ENCODE results near the gene DHRS1. TPM values are rescaled to one million over a fixed set of nuclear protein-coding genes. Genes with fewer than 3 reads are reported as not detected.

The DHRS1 gene
- total RNA-seq, 1 donor, result 13.8 TPM

- no peak overlapping the region for H3K4me3 ChIP-seq (ENCODE audit: low read depth, low read length)
- no peak for DNase-seq (ENCODE audit: low read depth)
- TF ChIP-seq, protein P1, sequence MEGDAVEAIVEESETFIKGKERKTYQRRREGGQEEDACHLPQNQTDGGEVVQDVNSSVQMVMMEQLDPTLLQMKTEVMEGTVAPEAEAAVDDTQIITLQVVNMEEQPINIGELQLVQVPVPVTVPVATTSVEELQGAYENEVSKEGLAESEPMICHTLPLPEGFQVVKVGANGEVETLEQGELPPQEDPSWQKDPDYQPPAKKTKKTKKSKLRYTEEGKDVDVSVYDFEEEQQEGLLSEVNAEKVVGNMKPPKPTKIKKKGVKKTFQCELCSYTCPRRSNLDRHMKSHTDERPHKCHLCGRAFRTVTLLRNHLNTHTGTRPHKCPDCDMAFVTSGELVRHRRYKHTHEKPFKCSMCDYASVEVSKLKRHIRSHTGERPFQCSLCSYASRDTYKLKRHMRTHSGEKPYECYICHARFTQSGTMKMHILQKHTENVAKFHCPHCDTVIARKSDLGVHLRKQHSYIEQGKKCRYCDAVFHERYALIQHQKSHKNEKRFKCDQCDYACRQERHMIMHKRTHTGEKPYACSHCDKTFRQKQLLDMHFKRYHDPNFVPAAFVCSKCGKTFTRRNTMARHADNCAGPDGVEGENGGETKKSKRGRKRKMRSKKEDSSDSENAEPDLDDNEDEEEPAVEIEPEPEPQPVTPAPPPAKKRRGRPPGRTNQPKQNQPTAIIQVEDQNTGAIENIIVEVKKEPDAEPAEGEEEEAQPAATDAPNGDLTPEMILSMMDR (IDR thresholded peaks at IDR 0.05; ENCODE audit: insufficient read depth, low read depth, low read length), result peak; percentile 46
Observed at GRCh38 chr14:24297190-24297964, 2.2 kb downstream of the DHRS1 start.

GRCh38 chr14:24296341-24297157, 3.0 kb downstream of the DHRS1 start:
- TF ChIP-seq, protein P1 (IDR thresholded peaks at IDR 0.05; ENCODE audit: insufficient read depth, low read depth, low read length), result peak; percentile 80
- H3K4me3 ChIP-seq (ENCODE audit: low read depth, low read length), result no peak overlapping the region
- DNase-seq (ENCODE audit: low read depth), result peak; percentile 84

DNA sequence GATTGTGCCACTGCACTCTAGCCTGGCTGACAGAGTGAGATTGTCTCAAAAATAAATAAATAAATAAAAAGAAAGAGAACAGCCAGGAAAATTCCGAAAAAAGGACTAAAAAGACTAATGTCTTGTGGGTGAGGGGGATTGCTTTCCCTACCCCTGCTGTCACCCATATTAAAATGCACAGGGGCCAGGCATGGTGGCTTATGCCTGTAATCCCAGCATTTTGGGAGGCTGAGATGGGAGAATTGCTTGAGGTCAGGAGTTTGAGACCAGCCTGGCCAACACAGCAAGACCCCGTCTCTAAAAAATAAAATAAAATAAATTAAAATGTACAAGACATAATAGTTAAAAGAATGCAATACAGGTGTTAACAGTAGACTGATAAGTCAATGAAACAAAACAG, 6.1 kb downstream of the DHRS1 start:
- DNase-seq (ENCODE audit: low read depth), result no peak
- TF ChIP-seq, protein P1 (IDR thresholded peaks at IDR 0.05; ENCODE audit: insufficient read depth, low read depth, low read length), result no peak

GRCh38 chr14:24292118-24292807, 7.3 kb downstream of the DHRS1 start:
- no peak for DNase-seq (ENCODE audit: low read depth)
- no peak overlapping the region for H3K4me3 ChIP-seq (ENCODE audit: low read depth, low read length)
- TF ChIP-seq, protein P1 (IDR thresholded peaks at IDR 0.05; ENCODE audit: insufficient read depth, low read depth, low read length), result no peak

More for the DNA sequence above, 6.1 kb downstream of the DHRS1 start:
- no peak overlapping the region for H3K4me3 ChIP-seq (ENCODE audit: low read depth, low read length)

DNA sequence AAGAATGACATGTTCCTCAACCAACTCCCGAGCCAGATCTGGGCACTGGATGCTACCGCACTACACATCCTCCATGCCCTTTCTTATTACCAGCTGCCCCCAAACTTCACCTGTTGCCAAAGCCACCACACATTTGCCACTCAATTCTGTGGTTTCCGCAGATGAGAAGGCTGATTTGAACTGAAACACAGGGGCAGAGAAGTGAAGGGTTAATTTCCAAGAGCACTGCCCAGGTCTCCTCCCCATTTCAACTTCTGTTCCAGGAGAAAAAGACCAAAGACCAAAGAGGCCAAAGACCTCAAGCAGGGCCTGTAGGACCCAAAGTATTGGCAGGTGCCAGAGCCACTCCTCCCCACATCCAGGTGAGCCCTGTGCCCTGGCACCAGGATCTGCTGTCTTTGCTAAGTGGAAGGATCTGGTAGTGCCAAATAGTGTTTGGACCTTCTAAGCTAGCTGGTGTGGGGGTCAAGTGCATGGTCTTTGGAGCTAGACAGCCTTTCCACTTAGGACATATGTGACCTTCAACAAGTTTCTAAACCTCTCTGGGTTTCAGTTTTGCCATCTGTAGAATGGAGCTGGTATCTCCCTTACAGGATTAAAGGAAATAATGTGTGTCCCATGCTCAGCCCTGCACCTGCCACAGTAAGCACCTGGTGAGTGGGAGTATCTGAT, 8.0 kb downstream of the DHRS1 start:
- DNase-seq (ENCODE audit: low read depth), result no peak
- TF ChIP-seq, protein P1 (IDR thresholded peaks at IDR 0.05; ENCODE audit: insufficient read depth, low read depth, low read length), result no peak
- H3K4me3 ChIP-seq (ENCODE audit: low read depth, low read length), result no peak overlapping the region

DNA sequence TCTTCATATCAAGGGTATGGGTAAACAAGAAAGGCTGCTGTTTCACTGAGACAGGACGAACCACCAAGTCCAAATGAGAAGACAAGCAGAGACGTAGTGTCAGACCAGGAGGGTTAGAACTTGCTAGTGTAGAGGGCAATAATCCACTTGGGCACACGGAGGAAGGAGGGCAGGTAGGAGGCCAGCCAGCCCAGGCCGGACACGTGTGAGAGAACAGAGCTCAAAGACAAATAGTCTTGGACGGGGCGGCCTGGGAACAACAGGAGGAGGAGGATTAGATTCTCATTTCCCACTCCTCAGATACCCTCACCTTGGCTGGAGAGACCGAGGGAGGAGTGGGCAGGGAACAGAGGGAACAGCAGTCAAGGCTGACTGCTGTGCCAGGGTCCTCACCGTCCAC, 8.8 kb downstream of the DHRS1 start:
- H3K4me3 ChIP-seq (ENCODE audit: low read depth, low read length), result no peak overlapping the region
- TF ChIP-seq, protein P1 (IDR thresholded peaks at IDR 0.05; ENCODE audit: insufficient read depth, low read depth, low read length), result no peak
- DNase-seq (ENCODE audit: low read depth), result no peak
